Breast epithelium (tissue), 3 donors: ENCODE data around the gene IGFL2.

Source experiments
- POLR2A ChIP-seq: fragments of 450-650 bp; IDR thresholded peaks from one replicate; pipeline ENCODE4 v1.6.1; 2016; ENCODE audit warnings: antibody characterized with exemption, mild to moderate bottlenecking, moderate library complexity
- POLR2AphosphoS5 ChIP-seq, 3 donors: sonication (generic); formaldehyde crosslinking; IDR thresholded peaks; one replicate each; pipeline ENCODE4 v1.6.1; 2017; ENCODE audit warnings: antibody characterized with exemption in 3 of 3
- TF ChIP-seq, protein P1 (sequence below), 3 donors: fragments of 450-650 bp; IDR thresholded peaks; one replicate each; pipeline ENCODE4 v1.5.1; 2016 to 2017; ENCODE audit warnings: antibody characterized with exemption in 3 of 3, mild to moderate bottlenecking in 3 of 3, moderate library complexity in 3 of 3

DNA sequence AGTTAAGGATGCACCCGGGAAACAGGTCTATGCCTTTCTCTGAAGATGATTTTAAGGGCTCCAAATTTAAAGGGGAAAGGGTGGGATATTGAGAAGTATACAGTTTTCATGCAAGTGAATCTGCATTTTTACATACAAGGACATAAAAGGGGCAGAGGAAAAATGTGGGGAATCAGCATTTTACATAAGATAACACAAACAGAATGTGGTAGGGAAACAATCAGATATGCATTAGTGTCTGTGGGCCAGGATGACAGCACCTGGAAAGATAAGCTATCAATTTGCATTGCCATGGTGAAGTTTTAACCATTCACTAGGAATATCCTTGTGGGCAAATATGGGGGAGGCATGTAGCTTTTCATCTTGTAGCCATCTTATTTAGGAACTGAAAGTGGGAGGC lies 47.7 kb upstream of the IGFL2 start:
- no peak for TF ChIP-seq POLR2AphosphoS5 (IDR thresholded peaks at IDR 0.05)
- TF ChIP-seq POLR2A = no peak
- TF ChIP-seq, protein P1, sequence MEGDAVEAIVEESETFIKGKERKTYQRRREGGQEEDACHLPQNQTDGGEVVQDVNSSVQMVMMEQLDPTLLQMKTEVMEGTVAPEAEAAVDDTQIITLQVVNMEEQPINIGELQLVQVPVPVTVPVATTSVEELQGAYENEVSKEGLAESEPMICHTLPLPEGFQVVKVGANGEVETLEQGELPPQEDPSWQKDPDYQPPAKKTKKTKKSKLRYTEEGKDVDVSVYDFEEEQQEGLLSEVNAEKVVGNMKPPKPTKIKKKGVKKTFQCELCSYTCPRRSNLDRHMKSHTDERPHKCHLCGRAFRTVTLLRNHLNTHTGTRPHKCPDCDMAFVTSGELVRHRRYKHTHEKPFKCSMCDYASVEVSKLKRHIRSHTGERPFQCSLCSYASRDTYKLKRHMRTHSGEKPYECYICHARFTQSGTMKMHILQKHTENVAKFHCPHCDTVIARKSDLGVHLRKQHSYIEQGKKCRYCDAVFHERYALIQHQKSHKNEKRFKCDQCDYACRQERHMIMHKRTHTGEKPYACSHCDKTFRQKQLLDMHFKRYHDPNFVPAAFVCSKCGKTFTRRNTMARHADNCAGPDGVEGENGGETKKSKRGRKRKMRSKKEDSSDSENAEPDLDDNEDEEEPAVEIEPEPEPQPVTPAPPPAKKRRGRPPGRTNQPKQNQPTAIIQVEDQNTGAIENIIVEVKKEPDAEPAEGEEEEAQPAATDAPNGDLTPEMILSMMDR (IDR thresholded peaks at IDR 0.05) = no peak
